Ishikawa (cell line): ENCODE measurements around the gene RASA3.

Source experiments
- CEBPB ChIP-seq: IDR thresholded peaks from 2 replicates; pipeline ENCODE4 v1.6.1; 2012
- CREB1 ChIP-seq: IDR thresholded peaks from 2 replicates; pipeline ENCODE4 v1.6.1; 2012; ENCODE audit warnings: low read depth
- EGR1 ChIP-seq: IDR thresholded peaks from 2 replicates; pipeline ENCODE4 v1.6.1; 2012
- EP300 ChIP-seq: IDR thresholded peaks from 2 replicates; pipeline ENCODE4 v1.6.1; 2012; ENCODE audit warnings: borderline replicate concordance
- FOXM1 ChIP-seq: IDR thresholded peaks from 2 replicates; pipeline ENCODE4 v1.6.1; 2012; ENCODE audit warnings: low read depth, borderline replicate concordance
- MAX ChIP-seq: IDR thresholded peaks from 2 replicates; pipeline ENCODE4 v1.6.1; 2012
- NFIC ChIP-seq: IDR thresholded peaks from 2 replicates; pipeline ENCODE4 v1.6.1; 2012
- RAD21 ChIP-seq: IDR thresholded peaks from 2 replicates; pipeline ENCODE4 v1.6.1; 2012; ENCODE audit warnings: low read depth
- REST ChIP-seq: IDR thresholded peaks from 2 replicates; pipeline ENCODE4 v1.6.1; 2012; ENCODE audit warnings: low read depth, mild to moderate bottlenecking
- TAF1 ChIP-seq: IDR thresholded peaks from 2 replicates; pipeline ENCODE4 v1.6.1; 2012; ENCODE audit warnings: low read depth, mild to moderate bottlenecking
- TCF12 ChIP-seq: IDR thresholded peaks from 2 replicates; pipeline ENCODE4 v1.6.1; 2012; ENCODE audit warnings: low read depth
- TEAD4 ChIP-seq: IDR thresholded peaks from 2 replicates; pipeline ENCODE4 v1.6.1; 2012
- USF1 ChIP-seq: IDR thresholded peaks from 2 replicates; pipeline ENCODE4 v1.6.1; 2012
- YY1 ChIP-seq: IDR thresholded peaks from 2 replicates; pipeline ENCODE4 v1.6.1; 2012; ENCODE audit warnings: low read depth

GRCh38 chr13:113991676-113992179 lies 140.7 kb downstream of the RASA3 start:
- no peak for TF ChIP-seq EGR1
- no peak for TF ChIP-seq NFIC
- TF ChIP-seq TAF1, result no peak
- TF ChIP-seq MAX, result no peak
- no peak for TF ChIP-seq FOXM1
- TF ChIP-seq YY1, result no peak
- no peak for TF ChIP-seq EP300
- no peak for TF ChIP-seq TCF12
- no peak for TF ChIP-seq REST
- TF ChIP-seq CREB1, result no peak
- TF ChIP-seq RAD21, result no peak
- TF ChIP-seq CEBPB, result no peak
- no peak for TF ChIP-seq TEAD4
- TF ChIP-seq USF1, result no peak
